ENCODE data around the gene NR1D1.

The NR1D1 gene

DNA sequence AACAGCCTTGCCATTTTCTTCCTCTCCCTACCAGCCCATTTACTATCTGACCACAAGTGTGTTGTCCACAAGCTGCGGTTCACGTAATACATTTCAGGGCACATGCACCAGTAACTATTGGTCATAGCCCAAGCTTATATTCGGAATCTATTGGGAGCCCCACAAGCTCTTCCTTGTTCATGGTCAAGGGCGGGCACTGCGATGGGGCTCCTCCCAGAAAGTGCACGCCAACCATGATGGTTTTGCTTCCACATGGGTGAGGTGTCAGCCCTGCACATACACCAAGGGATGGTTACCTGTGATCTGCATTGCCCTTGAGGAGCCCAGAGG is 25.6 kb downstream of the NR1D1 start:
- DNase-seq, result no peak

DNA sequence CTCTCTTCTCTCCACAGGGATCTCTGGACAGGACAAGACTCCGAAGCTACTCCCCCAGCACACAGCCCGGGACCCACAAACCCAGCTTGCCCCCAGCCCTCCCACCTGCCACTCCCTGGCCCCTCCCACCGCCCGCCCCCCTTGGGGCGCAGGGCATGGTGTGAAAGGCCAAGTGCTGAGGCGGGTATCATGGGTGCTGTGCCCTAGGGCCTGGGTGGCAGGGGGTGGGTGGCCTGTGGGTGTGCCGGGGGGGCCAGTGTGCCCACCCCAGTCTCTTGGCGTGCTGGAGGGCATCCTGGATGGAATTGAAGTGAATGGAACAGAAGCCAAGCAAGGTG is 26.2 kb downstream of the NR1D1 start:
- no peak for DNase-seq

DNA sequence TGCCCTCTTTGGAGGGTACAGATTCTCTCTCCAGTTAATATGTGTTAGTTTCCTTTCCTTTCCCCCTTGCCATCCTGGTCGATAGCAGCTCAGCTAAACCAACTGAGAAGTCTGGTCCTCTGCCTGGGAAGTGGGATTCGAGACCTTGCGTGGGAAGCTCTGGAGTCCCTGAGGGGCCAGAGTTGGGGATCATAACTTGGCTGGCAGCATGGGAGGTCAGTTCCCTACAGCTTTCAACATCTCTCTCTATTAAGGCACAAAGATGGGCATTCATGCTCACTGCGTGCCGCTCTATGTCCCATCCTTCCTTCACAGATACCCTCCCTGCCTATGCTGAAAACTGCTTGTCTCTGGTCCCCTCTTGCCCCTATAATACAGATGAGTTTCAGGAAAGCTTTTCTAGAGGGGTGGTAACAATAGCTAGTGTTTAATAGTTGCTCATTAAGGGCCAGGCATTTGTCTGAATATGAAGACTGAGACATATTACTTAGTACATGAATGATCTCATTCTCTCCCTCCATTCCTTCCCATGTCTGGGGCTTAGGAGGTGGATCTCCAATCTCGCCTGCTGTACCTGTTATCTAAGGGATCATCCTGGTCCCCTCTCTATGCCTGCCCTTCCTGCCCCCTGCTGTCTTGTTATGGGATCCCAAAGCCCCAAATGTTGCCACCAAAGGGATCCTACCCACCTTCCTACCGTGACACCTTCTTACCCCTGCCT is 26.8 kb downstream of the NR1D1 start:
- DNase-seq, result no peak

DNA sequence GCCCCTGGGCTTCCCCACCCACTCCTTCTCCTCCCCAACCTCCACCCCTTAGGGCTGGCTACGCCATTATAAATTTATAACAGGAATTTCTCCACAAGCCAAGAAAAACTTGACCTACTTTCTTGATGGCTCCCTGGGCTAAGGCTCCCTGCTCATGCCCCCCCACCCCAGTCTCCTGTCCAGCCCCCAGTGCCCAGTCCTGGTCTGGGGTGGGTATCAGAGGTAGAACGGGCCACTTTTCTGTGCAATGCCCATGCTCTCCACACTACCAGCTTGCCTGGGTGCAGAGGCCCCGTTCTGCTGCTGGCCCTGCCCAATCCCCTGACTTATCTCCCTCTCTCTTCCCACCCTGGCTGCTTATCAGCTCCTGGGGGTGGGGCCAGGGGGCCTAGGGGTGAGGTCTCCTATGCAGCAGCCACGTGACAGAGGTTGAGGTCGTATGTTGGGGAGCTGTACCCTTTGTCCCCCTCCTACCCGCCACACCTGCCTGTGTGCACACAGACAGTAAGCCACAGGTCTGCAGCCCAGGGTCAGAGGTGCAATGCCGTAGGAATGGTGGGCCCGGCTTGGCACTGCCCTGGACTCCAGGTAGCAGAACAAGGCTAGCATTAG is 27.5 kb downstream of the NR1D1 start:
- DNase-seq, result no peak

DNA sequence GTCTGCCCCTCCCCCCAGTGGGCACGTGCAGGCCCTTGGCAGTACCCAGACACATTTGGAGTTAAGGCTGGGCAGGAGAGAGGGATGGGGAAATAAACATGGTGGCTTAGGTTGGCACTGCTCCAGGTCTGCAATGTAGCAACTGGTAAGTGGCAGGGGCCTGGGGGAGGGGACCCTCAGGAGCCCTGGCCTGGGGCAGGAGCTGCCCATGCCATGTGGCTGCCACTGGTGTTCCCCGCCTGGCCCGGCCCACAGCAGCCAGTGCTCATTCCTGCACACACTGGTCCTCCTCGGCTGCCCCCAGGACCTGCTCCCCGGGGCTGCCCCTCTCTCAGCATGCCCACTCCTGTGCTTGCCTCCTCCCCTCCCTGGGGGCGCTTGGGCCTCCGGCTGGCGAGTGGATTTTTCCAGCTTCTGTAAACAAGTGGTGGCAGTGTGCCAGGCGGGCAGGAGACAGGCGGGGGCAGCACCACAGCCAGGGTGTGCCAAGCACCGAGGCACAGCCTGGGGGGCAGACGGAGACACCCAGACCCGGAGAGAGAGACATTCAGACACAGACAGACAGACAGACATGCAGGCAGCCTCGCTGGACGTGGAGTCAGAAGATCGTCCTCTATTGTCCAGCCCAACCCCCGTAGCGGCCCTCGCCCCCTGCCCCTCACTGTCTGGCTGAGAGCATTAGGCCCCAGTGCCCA is 28.2 kb downstream of the NR1D1 start:
- DNase-seq, result peak; percentile 83 to 89

DNA sequence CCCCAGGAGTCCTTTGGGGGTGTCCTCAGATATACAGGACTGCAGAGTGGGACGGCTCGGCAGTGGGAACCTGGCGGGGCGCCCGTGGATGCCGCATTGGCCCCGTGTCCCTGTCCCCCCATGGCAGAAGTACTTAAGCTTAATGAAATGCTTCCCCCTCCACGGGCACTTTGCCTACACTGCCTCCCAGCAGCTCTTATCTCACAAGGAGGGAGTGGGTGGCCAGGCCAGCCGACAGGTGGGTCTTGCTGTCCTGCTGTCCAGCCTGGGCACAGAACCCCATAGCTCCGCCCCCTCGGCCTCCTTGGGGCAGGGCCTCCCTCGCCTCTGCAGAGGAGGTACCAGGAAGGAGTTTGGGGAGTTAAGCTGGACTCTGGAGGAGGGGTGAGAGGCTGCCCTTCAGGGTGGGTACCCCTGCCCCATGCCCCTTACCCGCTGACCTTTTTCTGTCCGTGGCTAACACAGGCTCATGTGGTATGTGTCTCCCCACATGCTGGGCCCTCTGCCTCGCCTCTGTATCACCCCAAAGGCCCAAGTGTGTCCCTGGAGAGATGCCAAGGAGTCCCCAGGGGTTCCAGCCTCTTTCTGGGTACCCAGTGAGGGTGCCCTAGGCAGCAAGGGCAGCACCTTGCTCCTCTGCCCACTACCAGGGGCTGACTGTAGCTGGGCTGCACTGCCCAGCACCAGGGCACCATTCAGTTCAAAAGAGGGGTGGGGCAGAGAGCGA is 28.9 kb downstream of the NR1D1 start:
- DNase-seq, result no peak

DNA sequence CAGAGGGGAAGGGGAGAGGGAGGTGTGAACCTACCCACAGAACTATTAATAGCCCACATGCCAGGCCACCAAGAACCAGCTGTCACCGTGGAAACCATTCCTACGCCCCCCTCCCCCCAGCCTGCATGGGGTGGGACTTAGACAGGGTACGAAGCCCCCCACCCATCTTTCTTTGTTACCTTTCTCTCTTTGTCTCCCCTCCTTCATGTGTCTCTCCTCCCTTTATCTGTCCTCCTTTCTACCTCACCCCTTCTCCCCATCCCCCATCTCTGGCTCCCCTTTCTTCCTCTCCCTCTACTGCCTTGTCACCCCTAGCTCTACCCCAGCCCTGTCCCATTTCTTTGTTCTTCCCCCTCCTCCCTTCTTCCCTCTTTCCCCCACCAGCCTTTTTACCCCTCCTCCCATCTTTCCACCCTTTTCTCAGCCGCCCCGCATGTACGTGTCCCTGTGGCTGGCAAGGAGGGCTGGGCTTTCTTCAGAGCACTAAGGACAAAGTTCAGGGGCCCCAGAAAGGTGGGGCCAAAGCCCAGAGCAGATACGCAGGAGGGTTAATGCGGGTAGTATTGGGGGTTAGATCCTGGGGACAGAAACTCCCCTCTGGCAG is 29.6 kb downstream of the NR1D1 start:
- no peak for DNase-seq

DNA sequence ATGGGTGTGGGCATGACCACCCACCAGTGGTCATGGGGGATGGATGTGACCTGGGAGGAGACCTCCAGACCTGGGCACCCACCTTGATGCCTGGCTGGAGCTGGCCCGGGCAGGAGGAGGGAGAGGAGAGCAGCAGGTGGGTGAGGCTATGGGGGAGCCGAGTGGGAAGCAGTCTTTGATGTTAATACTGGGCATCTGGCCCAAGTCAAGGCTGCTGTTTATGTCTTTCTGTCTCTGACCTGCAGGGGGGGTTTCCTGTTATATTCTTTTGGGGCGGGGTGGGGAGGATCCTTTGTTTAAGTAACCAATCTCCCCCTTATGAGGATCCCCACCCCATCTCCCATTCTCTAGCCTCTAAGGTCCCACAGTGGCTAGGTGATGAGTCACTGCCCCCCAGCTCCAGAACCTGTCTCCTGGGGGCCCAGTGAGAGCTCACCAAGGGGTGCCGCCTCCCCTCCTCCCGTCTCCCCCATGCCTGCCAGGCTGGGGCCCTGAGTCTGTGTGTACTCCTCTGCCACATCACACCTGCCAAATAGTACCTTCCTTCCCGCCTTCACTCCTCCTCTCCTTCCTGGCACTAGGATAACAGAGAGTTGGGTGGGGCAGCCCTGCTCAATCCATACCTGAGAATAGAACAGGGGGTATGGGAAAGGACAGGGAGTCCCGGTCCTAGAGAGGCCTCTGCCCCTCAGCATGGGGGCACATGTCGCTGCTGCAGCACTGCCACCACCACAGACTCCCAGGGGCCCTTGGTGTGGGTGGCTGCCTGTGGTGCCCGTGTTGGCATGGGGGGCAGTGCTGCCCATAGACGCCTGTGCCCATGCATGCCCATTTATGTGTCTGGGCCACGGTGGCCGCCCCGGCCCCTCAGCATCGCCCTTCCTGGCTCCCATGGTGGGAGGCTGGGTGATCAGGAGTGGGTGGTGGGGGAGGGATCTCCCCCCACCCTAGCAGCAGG is 30.4 kb downstream of the NR1D1 start:
- DNase-seq, result peak; percentile 40 to 71

DNA sequence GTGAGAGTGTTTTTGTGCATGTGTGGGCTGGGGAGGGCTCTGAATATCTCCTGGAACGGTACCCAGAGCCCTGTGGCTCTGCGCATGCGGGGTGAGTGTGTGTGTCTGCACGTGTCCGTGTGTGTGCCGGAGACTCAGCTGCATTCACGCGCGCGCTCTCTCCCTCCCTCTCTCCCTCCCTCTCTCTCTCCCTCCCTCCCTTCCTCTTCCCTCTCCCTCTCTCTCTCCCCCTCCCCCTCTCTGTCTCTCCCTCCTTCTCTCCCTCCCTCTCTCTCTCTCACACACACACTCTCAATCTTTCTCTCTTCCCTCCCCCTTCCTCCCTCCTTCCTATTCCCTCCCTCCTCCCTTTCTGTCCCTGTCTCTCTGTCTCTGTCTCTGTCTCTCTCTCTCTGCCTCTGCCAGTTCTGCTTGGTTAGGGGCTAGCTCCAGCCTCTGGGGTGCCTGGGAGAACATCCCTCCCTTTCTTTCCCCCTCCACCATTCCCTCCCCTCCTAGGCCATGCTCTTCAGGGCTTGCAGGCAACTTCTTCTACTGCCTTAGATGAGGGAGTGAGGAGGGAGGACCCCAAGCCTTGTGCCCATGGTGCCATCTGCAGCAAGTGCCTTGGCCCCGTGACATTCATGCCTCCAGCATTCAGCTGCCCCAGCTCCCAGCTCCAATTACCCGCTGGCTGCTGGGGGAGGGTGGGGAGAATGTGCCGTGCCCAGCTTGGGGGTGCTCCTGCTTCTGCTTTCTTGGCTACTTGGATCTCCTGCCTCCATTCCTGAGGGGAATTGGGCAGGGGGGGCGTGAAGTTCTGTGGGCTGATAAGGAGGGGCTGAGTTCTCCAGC is 31.3 kb downstream of the NR1D1 start:
- peak in 1 of 2 experiments; percentile 71 for DNase-seq

DNA sequence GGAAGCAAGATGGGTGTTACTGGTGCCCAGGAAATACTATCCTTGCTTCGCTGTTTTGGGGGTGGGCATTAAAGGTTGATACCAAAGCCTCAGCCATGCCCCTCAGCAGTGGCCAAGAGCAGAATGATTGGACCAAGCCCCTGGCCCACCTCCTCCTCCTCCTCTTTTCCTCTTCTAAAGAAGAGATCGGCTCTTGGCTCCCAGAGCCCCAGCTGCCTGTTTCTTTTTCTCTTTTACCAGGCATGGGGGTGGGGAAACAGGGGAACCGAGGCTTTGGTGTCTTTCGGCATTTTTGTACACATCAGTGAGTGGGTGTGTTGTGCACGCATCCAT is 31.8 kb downstream of the NR1D1 start:
- no peak for DNase-seq

DNA sequence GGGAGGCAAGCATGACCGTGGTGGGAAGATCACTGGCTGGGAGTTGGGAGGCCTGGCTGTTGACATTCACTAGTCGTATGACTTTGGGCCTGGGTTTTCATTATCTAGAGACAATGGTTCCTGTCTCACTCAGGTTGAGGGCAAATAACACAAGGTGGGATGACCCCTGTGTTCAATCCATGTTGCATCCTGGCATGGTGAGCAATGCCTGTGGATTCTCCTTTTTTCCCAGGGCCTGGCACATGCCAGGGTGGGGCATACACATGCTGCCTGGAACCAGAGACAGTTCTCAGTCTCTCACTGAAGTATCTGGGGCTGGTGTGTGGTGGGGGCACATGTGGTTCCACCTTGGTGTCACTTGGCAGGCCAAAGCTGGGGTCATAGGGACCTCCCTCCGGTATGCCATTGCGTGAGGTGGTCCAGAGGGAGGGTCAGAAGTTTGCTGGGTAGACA is 32.2 kb downstream of the NR1D1 start:
- no peak for DNase-seq

DNA sequence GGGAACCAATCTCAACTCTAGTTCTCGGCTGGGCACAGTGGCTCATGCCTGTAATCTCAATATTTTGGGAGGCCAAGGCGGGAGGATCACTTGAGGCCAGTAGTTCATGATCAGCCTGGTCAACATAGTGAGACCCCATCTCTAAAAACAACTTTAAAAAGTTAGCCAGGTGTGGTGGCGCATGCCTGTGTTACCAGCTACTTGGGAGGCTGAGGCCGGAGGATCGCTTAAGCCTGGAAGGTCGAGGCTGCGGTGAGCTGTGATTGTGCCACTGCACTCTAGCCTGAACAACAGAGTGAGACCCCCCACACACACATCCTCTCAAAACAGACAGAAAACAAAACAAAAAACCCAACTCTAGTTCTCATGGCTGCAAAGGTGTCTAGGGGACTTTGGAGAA is 32.7 kb downstream of the NR1D1 start:
- DNase-seq, result no peak

DNA sequence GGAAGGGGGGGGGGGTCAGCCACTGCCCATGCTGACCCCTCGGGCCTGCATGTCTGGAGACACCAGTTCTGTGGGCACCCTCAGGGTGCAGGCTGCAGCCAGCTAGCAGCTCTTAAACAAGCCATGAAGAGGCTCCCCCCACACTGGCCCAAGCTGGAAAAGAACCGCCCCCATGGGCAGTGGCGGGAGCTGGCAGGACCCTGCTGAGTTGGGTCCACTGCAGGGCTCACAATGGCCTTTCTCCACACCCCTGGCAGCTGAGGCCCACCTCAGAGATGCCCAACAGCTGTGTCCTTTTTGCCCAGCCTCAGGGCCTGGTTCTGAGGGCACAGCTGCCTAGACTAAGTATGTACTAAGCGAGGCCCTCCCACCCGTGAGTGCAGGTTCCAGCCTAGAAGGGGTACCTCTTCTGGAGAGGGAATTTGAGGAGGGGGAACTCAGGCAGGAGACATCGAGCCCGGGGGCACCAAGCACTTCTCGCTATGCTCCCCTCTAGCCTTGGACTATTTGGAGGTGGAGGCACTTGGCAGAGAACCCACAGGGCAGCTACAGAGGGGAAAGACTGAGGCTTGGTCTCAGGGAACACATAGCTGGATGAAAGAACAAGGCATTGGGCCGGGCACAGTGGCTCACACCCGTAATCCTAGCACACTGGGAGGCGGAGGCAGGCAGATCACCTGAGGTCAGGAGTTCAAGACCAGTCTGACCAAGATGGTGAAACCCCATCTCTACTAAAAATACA is 34.4 kb downstream of the NR1D1 start:
- DNase-seq, result no peak

DNA sequence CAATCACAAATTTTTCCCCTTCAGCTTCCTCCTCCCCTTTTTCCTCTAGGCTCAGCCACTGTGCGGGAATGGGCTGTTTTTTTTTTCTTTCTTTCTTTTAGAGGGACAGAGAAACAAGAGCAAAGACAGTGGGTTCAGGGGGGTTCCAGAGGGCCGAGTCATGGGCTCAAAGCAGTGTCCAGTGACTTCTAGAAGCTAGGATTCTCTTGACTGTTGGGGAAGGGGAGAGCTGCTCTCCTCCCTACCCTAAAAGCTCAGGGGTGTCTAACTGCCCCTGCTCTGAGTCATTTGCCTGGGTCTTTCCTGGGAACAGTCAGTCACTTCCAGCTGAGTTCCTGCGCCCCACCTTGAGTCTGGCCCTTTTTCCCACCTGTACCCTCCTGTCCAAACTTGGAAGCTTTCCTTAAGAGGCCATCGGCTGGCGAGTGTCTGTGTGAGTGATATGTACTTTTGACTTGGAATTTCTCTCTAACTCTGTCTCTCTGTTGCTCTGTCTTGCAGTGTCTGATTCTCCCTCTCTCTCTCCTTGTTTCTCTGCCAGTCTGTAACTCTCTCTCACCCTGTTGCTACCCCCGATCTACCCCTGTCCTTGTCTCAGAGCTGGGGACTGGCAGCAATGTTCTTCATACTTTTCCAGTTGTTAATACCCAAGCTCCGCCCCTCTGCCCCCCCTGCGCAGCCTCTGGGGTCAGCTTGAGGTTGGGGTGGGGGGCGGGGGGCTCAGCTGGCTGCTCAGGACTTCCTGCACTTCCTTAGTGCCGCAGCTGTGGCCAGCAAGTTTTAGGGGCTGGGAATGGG is 35.2 kb downstream of the NR1D1 start:
- DNase-seq, result no peak

DNA sequence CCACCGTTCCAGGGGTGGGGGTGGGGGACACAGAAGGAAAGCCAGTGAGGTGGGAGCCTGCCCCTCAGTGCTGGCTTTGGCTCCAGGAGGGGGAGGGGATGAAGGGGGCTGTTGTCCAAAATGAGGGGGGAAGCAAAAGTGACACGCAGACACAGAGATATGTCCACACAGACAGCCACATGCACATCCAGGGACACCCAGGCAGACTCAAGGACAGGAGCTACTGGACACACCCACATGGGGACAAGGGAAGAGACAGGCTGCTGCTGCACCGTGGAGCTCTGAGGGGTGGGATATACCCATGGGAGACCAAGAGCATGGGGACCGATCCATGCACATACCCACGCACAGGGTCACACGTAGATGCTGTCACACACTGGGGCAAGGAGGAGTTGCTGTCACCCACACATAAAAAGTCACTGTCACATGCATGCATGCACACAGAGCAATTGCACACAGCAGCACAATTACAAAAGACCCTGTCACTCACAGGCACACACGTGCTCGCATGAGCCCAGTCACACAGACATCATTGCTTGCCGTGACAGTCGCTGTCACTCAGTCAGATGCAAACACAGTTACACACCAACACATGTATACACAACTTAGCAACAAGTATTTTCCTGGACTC is 36.4 kb downstream of the NR1D1 start:
- DNase-seq, result no peak

DNA sequence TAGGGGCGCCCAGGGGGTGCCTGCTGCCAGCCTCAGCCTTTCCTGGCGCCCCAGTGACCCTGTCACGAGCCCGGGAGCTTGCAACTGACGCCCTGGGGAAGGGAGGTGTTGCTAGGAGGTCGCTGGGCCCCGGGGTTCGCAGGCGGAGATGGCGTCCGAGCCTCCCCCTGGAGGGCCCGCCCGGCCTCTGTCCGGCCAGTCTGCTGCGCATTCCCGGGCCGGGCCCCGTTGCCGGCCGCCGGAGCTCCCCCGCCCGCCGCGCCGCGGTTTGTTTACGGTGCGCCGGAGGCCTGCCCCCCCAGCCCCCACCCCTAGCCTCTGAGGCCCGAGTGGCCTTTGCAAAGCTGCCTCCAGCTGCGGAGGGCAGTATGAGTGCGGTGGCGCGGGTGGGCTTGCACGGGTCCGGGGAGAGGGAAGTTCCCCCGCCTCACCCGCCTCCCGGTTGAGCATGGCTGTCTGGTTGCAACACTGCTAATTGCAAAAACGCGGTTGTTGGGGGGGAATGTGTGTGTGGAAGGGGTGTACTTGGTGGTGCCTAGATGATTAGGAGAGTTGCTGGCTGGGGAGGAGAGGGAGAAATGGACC is 37.1 kb downstream of the NR1D1 start:
- no peak for DNase-seq

DNA sequence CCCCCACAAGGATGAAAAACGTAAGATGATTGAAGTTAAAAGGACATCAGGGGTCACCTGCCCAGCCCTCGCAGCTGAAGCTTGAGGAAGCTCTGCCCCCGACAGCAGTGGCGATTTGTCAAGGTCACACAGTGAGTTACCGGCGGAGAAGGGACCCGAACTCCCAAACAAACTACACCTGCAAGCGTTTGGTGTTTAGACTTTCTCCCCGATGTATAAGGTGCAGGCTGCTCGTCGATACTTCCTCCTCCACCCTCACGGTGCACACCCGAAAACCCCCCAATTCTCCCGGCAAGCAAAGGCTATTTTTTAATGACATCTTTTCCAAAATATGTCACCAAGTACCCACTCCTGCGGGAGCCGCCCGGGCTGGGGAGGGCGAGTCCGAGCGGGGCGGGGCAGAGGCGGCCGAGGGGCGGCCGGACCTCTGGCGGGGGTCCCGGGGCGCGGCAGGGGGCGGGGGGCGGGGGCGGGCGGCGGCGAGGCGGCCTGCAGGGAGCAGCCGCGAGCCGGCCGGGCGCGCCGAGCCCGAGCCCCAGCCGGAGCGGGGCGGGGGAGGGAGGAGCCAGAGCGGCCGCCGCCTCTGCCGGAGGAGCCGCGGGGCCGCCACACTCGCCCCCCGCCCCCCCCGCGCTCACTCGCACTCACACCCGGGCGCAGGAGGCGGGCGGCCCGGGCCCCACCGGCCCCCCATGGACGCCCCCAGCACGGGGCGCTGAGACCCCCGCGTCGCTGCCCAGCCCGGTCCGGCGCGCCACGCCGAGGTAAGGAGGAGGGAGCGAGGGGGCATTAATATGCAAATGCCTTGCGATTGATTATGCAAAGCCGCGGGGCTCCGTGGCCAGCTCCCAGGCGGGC is 37.8 kb downstream of the NR1D1 start, which contains the start of gene THRA:
THRA (plus strand) TSS at position 637 of the 858 bp plus-strand sequence. CDS start 11,524 bp downstream, outside the sequence.
- DNase-seq, result peak in 1 of 2 experiments; percentile 68

DNA sequence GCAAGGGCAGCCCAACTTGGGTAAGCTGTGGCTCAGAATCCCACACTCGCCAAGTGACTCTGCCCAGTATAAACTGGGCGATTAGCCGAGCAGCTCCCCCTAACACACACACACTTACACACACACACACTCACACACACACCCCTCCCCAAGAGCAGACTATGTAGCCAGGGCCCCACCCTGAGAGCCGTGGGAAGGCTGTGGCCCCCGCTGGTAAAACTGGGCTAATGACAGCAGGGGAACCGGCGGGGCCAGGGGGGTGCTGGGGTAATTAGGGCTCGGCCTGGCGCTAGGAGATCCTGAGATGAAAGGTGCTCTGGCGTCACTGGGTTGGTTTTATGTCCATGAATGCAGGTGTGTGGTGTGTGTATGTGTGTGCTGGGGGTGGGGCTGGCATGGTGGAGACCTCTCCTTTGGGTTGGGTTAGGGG is 38.8 kb downstream of the NR1D1 start:
- no peak for DNase-seq
